ENCODE measurements around the gene PPIC. TPM values are rescaled to one million over a fixed set of nuclear protein-coding genes. Genes with fewer than 3 reads are reported as not detected.
A peak's percentile ranks its signal among the peaks of the same experiment; 100 is the strongest.

The PPIC gene
- polyA plus RNA-seq (ENCODE audit: insufficient read length in 12 of 12) = 10 to 100 TPM in 11 of 12 donors, not detected in 1; 26.2 to 51.7 (median 33.6) TPM
- long read RNA-seq, donor 1, transcript PPIC-201 (5 exons, 1,380 nt) = major isoform, 25 of 28 reads
- long read RNA-seq, donor 1, partial matches to known transcripts = 0 of 28 reads
- long read RNA-seq, donor 1, other reads (novel, unspliced or antisense) = 0 of 28 reads
- long read RNA-seq, donor 2, transcript PPIC-201 (5 exons, 1,380 nt) = major isoform, 25 of 72 reads
- long read RNA-seq, donor 2, partial matches to known transcripts = 47 of 72 reads
- long read RNA-seq, donor 2, other reads (novel, unspliced or antisense) = 0 of 72 reads
- long read RNA-seq, donor 3, transcript PPIC-201 (5 exons, 1,380 nt) = major isoform, 10 of 10 reads
- long read RNA-seq, donor 3, partial matches to known transcripts = 0 of 10 reads
- long read RNA-seq, donor 3, other reads (novel, unspliced or antisense) = 0 of 10 reads
- long read RNA-seq, donor 4, transcript PPIC-201 (5 exons, 1,380 nt) = major isoform, 6 of 14 reads
- long read RNA-seq, donor 4, partial matches to known transcripts = 8 of 14 reads
- long read RNA-seq, donor 4, other reads (novel, unspliced or antisense) = 0 of 14 reads
- long read RNA-seq, donor 5, transcript PPIC-201 (5 exons, 1,380 nt) = major isoform, 29 of 29 reads
- long read RNA-seq, donor 5, partial matches to known transcripts = 0 of 29 reads
- long read RNA-seq, donor 5, other reads (novel, unspliced or antisense) = 0 of 29 reads
- long read RNA-seq, donor 6, transcript PPIC-201 (5 exons, 1,380 nt) = major isoform, 8 of 9 reads
- long read RNA-seq, donor 6, partial matches to known transcripts = 0 of 9 reads
- long read RNA-seq, donor 6, other reads (novel, unspliced or antisense) = 0 of 9 reads
- long read RNA-seq, donor 7, transcript PPIC-201 (5 exons, 1,380 nt) = major isoform, 15 of 16 reads
- long read RNA-seq, donor 7, partial matches to known transcripts = 0 of 16 reads
- long read RNA-seq, donor 7, other reads (novel, unspliced or antisense) = 0 of 16 reads
- long read RNA-seq, donor 8, transcript PPIC-201 (5 exons, 1,380 nt) = major isoform, 23 of 25 reads
- long read RNA-seq, donor 8, partial matches to known transcripts = 0 of 25 reads
- long read RNA-seq, donor 8, other reads (novel, unspliced or antisense) = 0 of 25 reads
- long read RNA-seq, donor 9, transcript PPIC-201 (5 exons, 1,380 nt) = major isoform, 20 of 21 reads
- long read RNA-seq, donor 9, partial matches to known transcripts = 0 of 21 reads
- long read RNA-seq, donor 9, other reads (novel, unspliced or antisense) = 0 of 21 reads
- long read RNA-seq, donor 10, transcript PPIC-201 (5 exons, 1,380 nt) = major isoform, 21 of 29 reads
- long read RNA-seq, donor 10, partial matches to known transcripts = 7 of 29 reads
- long read RNA-seq, donor 10, other reads (novel, unspliced or antisense) = 0 of 29 reads
- long read RNA-seq, donor 11, transcript PPIC-201 (5 exons, 1,380 nt) = major isoform, 25 of 26 reads
- long read RNA-seq, donor 11, partial matches to known transcripts = 0 of 26 reads
- long read RNA-seq, donor 11, other reads (novel, unspliced or antisense) = 0 of 26 reads

DNA sequence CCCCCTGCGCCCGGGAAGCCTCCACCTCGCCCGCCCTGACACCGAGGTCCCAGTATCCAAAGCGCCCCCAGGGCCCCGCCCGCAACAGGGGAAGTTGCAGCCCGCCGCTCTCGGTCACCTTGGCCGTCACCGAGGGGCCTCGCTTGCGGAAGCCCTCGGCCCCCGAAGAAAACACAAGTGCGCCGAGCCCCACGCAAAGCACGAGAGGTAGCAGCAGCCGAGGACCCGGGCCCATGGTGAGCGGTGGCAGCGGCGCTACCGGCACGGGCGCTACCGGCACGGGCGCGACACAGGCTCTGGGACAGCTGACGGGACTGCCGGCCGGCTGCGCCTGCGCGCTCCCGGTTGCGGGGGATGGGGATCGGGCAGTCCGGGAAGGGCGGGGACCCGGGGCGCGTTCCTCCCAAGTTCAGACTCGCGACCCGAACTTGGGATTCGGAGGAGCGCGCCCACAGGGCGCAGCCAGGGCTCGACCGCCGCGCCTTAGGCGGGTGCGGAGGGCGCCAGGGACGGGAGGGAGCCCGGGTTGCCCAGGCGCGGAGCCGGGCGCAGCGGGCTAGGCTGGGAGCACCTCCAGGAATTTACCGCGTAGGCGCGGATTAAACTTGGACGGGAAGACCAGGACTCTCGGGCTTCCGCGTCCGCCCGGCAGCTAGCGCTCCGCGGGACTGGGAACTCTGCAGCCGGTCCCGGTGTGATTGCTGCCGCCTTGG lies at the start of gene PPIC:
PPIC (minus strand) TSS at position 335 of the 713 bp plus-strand sequence; CDS start at position 235, 100 bp downstream.
- DNase-seq = peak; percentile 85

DNA sequence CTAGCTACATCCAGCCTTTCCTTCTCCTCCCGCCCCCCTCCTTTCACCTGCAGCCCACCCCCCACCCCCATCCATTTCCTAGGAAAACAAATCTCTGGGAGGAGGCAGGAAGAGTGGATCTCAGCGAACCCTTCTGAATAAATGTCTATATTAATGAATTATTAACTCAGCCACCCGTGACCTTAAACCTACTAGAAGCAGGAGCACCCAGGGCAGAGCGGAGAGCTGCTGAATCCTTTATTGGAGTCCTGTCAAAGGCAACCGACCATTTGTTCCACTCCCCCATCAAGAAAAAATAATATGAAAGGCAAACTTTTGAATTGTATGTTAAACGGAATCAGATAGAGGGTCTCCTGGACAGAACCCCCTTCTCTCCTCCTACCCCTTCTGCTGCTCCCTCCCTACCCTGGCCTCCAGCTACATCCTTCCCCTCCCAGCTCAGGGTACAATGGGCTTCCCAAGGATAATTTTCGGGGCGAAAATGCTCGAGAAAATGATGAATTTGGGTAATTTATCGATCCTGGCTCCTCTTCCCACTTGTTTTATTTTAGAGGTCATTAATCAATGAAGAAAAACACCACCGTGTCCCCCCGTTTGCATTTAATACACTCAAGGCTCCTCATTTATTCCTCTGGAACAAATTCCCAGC lies 49.2 kb upstream of the PPIC start:
- no peak for DNase-seq

DNA sequence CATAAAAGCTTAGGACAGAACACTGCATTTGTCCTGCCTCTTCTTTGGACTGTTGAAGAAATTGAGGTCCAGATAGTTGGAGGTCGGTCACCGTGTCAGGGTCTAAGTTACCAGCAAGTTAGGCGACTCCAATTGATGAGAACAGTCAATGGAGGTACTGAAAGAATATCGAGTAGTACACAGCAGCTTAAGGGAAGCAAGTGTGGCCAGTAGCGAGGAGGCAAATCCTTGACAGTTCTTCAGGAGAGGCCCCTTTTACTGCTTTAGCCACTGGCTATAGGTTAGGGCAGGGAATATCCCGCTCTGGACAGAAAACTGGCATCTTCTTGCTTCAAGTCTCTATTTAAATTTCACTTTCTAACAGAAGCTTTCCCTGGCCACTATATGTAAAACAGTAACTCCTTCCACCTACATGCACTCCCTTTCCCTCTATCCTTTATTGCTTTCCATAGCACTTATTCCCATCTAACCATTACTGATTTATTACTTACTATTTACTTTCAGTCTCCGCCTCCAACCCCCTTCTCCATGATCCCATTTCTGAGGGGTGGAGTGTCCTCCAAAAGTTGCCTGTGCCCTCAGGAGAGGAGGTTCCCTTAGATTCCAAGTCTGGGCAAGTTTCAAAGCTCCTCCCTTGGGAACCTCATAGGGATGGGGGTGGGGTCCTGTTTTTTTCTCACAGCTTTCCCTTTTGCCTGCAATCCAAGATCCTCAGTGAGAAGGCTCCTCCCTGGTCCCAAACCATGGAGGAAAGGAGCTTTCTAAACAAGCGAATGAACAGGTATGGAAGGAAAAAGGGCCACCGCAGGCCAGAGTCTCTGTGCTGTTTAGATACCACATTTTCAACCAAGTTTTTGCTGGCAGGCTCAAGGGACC lies 48.4 kb upstream of the PPIC start:
- no peak for DNase-seq

DNA sequence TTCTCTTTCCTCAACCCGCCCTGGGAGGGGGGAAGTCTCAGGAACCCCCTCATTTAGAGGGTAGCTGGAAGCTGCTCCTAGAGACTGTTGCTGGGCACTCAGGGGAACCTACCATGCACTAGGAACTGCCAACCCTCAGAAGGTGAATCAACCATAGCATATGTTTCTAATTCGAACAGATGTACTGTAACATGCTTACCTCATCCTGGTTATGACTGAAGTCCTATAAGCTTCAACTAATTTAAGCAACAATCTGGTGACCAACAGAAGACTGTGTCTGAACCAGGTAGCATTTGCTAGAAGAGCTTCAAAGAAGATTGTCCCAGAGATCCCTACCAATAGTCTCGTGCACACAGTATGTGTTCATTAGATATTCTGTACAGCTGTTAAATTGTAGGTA lies 46.8 kb upstream of the PPIC start:
- no peak for DNase-seq

DNA sequence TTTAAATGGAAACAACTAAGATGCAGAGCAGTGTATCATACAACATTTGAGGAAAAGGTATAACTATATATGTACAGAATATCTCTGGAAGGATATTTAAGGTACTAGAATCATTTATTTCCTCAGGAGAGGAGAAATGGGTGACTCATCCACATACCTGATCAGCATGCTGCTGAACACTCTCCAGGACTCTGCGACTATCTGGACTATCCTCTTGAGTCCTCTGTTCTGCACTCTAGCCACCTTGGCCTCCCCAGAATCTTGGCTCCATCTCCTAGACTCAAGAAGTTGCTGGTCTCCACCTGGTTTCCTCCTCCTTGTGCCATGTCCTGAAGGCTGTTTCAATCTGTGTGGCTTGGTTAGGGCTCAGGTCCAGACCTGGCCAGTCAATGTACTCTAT lies 43.7 kb upstream of the PPIC start:
- DNase-seq = no peak

DNA sequence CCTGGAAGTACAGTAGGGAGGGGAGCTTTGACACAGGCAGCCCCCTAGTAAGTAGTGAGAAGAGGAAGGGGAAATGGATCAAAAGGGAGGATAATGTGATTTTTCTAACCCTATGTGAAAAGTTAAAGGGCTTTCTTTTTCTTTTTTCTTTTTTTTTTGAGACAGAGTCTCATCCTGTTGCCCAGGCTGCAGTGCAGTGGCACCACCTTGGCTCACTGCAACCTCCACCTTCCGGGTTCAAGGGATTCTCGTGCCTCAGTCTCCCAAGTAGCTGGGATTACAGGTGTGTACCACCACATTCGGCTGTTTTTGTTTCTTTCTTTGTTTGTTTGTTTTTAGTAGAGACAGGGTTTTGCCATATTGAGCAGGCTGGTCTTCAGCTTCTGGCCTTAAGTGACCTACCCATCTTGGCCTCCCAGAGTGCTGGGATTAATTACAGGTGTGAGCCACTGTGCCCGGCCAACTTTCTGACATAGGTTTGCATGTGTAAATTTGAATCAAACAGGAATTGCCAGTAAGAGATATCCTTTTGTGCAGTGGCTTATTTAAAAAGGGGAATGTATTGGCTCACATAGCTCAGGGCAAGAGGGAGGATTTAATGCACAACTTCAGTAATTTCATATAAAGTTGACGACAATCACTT lies 39.1 kb upstream of the PPIC start:
- no peak for DNase-seq

DNA sequence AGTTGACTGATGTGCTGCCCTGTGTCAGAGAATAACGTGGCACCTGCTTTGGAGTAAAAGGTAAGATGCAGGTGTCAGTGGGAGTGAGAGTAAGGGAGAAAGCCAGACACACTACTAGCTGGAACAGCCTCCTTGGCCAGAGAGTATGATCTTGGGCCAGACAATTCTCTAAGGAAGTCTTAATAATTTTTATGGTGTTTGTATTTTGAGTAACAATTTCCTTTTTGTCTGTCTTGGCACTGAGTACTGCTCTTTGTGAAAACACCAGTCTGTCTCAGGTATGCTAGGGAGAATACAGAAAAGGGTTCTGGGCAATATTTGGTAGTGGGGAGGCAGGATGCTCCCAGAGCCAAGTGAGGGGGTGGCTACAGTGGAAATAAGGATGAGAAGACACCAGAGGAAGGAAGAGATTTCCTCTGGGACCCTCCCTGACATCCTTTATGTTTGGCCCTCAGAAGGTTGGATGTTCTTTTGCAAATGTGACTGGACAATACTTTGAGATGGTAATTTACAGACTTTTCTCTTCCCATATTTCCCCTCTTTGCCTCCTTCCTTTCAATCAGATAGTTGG lies 31.9 kb upstream of the PPIC start:
- no peak for DNase-seq

DNA sequence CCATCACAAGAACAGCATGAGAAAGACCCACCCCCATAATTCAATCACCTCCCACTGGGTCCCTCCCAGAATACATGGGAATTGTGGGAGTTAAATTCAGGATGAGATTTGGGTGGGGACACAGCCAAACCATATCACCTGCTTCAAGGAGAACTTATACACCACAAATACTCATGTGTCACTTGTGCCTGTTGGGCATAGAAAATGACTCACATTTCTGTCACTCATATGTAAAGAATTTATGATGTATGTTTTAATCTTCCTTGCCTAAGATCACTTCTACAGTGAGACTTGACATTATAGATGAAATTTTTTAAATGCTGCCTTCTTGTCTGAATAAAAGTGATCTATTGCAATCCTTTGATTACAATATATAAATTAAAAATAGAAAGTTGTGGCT lies 29.5 kb upstream of the PPIC start:
- no peak for DNase-seq

DNA sequence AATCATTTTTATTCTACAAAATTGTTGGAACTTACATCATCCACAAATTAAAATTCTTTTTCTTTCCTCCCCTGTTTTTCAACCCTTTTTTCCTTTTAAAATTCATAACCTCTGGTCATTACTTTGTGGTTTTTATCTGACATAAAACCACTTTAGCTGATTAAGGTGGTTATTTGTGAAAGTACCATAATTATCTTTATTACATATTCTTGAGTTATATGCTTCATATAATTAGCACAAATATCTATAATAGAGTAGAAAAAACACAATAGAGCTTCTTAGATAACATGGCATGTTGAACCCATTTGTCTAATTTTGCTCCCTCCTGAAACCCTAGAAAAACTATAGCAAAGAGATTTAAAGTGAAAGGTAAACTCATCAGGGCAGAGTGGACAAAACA lies 22.9 kb upstream of the PPIC start:
- DNase-seq = no peak

DNA sequence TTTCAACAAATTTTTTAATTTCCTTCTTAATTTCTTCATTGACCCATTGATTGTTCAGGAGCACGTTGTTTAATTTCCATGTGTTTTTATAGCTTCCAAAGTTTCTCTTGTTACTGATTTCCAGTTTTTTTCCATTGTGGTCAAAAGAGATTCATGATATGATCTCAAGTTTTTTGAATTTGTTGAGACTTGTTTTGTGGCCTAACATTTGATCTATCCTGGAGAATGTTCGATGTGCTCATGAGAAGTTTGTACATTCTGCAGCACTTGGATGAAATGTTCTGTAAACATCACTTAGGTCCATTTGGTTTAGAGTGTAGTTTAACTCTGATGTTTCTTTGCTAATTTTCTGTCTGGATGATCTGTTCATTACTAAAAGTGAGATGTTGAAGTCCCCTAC lies 14.7 kb upstream of the PPIC start:
- no peak for DNase-seq

DNA sequence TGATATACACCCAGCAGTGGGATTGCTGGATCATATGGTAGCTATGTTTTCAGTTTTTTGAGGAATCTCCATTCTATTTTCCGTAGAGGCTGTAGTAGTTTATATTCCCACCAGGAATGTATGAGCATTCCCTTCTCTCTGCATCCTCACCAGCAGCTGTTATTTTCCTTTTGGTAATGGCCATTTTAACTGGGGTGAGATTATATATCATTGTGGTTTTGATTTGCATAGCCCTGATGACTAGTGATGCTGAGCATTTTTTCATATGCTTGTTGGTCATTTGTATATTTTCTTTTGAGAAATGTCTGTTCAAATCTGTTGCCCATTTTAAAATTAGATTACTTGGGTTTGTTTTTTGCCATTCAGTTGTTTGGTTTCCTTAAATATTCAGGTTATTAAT lies 11.2 kb upstream of the PPIC start:
- DNase-seq = no peak

DNA sequence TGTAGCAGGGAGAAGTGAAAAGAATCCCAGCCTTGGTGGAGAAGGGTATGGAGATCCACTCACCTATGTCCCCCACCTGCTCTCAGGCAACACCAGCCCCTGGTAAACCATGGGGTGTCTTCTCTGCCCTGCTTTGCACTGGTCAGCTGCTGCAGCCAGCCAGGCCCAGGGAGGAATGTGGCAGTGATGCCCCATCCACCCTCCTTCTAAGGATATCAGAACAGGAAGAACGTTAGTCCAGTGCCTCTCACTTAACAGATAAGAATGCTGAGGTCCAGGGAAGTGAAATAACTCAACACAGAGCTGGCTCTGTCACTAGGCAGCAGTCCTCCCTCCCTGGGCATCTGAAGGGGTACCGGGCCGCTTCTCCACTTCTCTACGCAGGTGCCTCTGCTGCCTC lies 9.7 kb upstream of the PPIC start:
- no peak for DNase-seq

DNA sequence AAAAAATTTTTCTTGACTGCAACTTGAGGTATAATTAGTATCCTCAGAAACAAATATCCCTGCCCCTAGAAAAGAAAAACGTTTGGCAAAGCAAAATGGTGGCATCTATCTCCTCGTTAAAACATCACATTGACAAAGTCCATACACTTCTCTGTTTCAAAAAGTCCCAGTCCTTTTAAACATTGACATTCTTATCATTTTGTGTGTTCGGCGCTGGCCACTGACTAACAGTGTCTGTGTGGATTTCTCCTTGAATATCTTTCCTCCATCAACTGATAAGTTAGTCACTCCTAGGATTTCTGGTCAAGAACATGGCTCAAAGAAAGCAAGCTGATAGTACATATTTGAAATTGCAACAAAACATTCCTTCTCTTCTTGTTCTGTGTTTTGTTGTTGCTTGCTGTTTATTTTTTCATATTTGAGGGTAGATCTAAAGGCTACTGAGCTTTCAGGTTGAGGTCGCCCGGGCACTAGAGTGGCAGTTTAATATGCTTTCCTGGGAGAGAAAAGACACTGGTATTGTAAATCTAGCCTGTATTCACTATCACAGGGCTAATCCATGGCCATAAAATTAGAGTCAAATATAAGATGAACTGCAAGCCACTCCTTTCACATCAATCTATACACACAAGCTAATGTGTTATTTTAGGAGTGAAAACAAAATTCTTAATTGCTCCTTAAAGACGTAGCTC lies 8.5 kb upstream of the PPIC start:
- no peak for DNase-seq

DNA sequence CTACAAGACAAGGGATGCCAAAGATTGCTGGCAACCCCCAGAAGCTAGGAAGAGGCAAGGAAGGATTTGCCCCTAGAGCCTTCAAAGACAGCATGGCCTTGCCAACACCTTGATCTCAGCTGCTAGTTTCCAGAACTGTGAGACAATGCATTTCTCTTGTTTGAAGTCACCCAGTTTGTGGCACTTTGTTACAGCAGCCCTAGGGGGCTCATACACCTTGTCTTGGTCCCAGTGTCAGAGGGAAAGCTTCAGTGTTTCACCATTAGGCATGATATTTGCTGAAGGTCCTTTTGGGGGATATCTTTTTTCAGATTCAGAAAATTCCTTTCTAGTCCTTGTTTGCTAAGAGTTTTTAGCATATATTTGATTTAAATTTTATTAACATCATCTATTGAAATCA lies 3.1 kb upstream of the PPIC start:
- DNase-seq = no peak

DNA sequence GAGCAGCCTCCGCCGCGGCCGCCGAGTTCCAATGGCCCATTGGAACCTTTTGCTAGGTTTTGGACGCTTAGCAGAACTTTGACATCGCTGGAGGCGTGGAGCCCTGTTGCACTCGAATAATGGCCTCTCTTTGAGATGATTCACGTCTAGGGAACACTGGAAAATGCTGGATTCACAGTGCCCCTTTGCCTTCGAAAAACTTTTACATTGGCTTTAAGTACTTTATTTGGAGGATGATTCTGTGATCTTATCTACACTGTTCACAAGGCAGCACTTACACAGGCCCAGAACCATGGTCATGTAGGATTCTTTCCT lies 536 bp upstream of the PPIC start:
- no peak for DNase-seq

DNA sequence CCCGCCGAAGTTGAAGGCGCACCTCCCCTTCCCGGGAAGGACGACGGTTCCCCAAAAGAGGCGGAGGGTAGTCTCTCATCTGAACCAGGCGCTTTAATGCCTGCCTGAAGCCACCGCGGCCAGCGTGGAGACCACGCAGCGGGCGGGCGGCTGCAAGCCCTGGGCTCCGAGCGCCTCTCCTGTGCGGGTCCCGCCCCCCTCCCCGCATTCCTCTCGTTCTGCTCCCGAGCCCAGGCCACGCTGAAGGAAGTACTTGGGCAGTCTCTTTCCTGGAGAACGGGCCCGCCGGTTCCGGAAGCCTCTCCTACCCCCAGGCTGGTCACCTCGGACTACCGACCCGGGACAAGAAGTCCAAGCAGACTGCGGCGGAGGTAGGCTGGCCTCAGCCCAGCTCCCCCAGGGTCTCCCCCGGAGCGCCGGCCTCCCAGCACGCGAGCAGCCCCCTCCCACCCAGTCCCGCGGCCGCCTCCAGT lies 571 bp downstream of the PPIC start:
- peak; percentile 34 for DNase-seq

DNA sequence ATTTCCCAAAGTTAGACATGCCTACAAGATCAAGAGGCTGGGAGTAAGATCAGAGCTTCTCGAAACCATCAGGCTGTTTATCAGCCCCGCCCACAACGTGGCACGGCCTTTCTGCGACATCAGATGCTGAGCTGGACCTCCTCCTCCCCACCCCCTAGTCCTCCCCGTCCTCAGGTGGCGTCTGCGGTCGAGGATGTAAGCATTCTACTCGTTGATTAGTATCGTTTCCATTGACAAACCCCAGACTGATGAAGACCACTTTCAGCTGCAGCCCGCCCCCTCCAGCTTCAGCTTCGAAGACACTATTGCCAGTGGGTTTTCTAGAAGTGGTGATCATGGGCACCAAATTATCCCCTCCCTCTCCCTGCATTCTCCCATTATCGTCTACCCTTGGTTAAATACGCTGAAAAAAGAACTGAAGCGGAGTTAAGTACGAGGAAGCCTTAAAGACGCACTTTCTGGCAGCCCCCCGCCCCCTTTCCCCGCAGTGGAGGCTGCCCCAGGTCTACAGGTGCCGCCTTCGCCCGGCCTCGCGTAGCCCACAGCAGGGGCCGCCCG lies 1.1 kb downstream of the PPIC start:
- peak; percentile 16 for DNase-seq

All from muscle of arm (tissue), 14 donors.